Osteoblast (primary cell): ENCODE measurements around the gene UCP3. TPM values are rescaled to one million over a fixed set of nuclear protein-coding genes. Genes with fewer than 3 reads are reported as not detected.

Experiments used
- DNase-seq: peaks from one replicate; pipeline ENCODE4 v3.0.0; 2011; ENCODE audit warnings: low spot score, mixed read lengths; ENCODE audit not compliant: insufficient read length; ENCODE audit errors: missing footprints
- H2AFZ ChIP-seq: 2 replicates; pipeline ENCODE4 v1.6.0; 2011; ENCODE audit warnings: mild to moderate bottlenecking, low read length
- H3K27ac ChIP-seq: 2 replicates; pipeline ENCODE4 v1.5.1; 2011; ENCODE audit warnings: mild to moderate bottlenecking, low read depth, low read length, moderate library complexity
- H3K27me3 ChIP-seq: 2 replicates; pipeline ENCODE4 v1.6.0; 2012; ENCODE audit warnings: mild to moderate bottlenecking, control low read depth, inconsistent platforms, low read length, moderate library complexity; ENCODE audit not compliant: insufficient read depth
- H3K36me3 ChIP-seq: 2 replicates; pipeline ENCODE4 v1.5.1; 2011; ENCODE audit warnings: mild to moderate bottlenecking, low read length, control low read depth, moderate library complexity; ENCODE audit not compliant: insufficient read depth
- H3K4me1 ChIP-seq: 2 replicates; pipeline ENCODE4 v1.5.1; 2011; ENCODE audit warnings: mild to moderate bottlenecking, low read length, control low read depth, moderate library complexity; ENCODE audit not compliant: insufficient read depth
- H3K4me2 ChIP-seq: 2 replicates; pipeline ENCODE4 v1.6.0; 2011; ENCODE audit warnings: mild to moderate bottlenecking, low read length; ENCODE audit not compliant: insufficient read depth
- H3K4me3 ChIP-seq: fragments of 200-600 bp; sonication (generic); 3 replicates; pipeline ENCODE4 v1.5.1; 2012; ENCODE audit warnings: mild to moderate bottlenecking, low read length, inconsistent platforms; ENCODE audit not compliant: insufficient read depth
- H3K79me2 ChIP-seq: 2 replicates; pipeline ENCODE4 v1.6.0; 2012; ENCODE audit warnings: mild to moderate bottlenecking, low read length, control low read depth, inconsistent platforms; ENCODE audit not compliant: insufficient read depth
- H3K9me3 ChIP-seq: 2 replicates; pipeline ENCODE4 v1.5.1; 2011; ENCODE audit warnings: low read depth, low read length, control low read depth
- H4K20me1 ChIP-seq: 2 replicates; pipeline ENCODE4 v1.6.0; 2012; ENCODE audit warnings: mild to moderate bottlenecking, low read length, control low read depth; ENCODE audit not compliant: insufficient read depth
- CTCF ChIP-seq: IDR thresholded peaks from 2 replicates; pipeline ENCODE4 v1.5.1; 2011; ENCODE audit warnings: mild to moderate bottlenecking, low read depth, low read length, moderate library complexity; ENCODE audit errors: extremely low read depth
- total RNA-seq: library from RNA; depleted of rRNA; stranded (reverse); fragments of >200 nt; gene quantifications from 2 replicates; pipeline ENCODE4 v1.2.3, GENCODE V29; 2012

UCP3 gene
- total RNA-seq, 1 donor: under 0.01 TPM

DNA sequence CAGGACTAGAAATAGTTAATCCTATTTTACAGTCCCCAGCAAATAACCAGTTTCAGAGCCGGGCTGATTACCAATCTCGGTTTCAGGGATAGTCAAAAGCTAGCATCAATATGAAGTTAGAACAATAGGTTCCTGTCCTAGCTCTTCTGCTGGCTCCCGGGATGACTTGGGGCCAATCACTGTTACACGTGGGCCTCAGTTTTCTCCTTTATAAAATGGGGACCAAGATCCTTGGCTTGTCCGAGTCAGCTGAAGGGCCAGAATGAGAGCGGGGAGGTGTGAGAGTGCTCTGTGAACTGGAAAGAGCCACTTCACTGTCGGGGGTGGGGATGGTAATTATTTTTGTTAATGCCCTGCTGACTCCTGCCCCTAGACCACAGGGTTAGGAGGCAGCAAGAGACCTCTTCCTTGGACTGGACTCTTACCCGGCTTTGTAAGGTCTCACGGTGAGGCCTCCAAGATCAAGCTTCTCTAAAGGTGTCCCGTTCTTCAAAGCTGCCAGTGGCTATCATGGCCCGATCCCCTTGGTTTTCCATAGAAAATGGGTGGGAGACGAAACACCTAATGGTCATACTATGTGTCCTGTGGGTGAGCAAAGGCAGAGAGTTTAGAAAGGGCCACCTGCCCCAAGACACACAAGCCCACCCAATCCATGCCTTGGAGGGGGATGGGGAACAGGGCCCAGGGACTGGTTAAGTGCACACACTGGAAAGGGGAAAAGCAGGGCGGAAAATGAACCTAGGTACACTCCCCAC lies 27.7 kb downstream of the UCP3 start:
- no peak for TF ChIP-seq CTCF
- Histone ChIP-seq H3K9me3 (no peaks in the 10 kb centered on the region), H3K36me3 (no peaks in the 10 kb centered on the region), H3K27me3 (no peaks in the 10 kb centered on the region), H3K79me2 (no peaks in the 10 kb centered on the region), H3K4me2 (no peak overlapping the region), H2AFZ (no peak overlapping the region), H4K20me1 (no peaks in the 10 kb centered on the region), H3K4me1 (no peaks in the 10 kb centered on the region), H3K27ac (no peak overlapping the region), H3K4me3 (no peak overlapping the region)
- no peak for DNase-seq

DNA sequence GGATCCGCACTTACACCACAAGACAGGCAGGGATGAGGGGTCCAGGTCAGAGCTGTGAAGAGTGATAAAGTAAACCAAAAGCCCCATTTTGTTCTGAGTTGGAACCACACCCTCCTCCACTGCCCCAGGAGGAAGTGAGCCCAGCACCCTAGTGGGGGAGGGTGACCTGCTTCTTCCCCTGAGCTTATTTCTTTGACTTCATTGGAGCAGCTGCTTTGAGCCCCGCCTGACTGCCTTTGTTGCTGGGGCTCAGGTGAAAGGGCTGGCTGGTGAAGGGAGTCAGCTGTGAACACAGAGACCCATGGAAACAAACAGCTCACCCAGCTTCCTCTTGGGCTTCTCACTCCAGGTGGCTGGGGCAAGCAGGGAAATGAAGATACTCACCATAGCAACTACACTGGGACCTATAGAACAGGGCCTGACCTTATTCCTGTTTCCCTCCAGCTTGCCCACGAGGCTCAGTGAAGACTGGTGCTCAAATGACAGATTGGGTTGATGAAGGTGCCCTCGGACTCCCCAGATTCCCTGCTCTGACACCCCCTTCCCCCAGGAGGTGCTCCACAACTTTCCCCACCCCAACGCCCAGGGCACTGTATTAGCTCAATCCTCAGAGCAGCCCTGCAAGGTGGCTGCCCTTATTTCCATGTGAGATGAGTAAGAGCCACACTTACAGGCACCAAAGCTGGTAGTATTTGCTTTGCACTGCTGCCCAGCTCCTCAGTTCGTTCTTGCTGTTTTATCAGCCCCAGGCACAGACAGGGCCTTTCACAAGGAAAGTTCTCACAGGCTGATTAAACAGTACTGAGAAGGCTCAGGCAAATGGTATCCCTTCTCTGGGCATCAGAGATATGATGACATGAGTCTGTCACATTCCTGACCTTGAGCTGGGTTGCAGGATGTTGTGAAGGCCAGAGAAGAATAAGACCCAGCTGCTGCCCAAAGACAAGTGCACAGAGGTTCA lies 28.6 kb downstream of the UCP3 start:
- no peaks in the 10 kb centered on the region for H3K79me2 ChIP-seq
- H3K9me3 ChIP-seq: no peaks in the 10 kb centered on the region
- no peak overlapping the region for H3K4me2 ChIP-seq
- no peaks in the 10 kb centered on the region for H3K4me1 ChIP-seq
- H4K20me1 ChIP-seq: no peaks in the 10 kb centered on the region
- no peak overlapping the region for H3K27ac ChIP-seq
- no peak overlapping the region for H3K4me3 ChIP-seq
- peak; percentile 88 for DNase-seq
- no peaks in the 10 kb centered on the region for H3K27me3 ChIP-seq
- TF ChIP-seq CTCF: no peak
- H3K36me3 ChIP-seq: no peaks in the 10 kb centered on the region
- H2AFZ ChIP-seq: no peak overlapping the region

DNA sequence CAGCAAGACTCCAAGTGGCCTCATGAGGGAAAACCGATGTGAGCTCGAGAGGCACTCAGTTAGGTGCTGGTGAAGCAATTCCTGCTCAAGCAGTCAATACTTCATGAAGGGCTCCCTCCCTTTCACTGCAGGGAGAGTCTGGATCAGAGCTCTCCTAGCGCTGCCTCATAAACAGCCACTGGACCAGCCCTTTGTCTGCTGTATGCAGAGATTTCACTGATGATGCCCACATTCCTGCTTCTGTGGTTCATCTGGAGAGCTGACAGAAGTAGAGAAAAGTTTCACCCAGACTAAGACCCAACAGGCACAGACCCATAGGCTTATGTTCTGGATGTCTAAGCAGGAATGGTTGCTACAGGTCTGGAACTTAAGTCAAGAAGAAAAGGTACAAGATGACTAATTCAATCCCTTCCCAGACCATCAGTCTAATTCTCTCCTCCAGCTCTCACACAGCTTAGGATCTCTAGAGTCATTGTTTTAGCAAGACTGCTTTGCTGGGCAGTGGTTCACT lies 30.3 kb downstream of the UCP3 start:
- H3K36me3 ChIP-seq: no peaks in the 10 kb centered on the region
- H3K27ac ChIP-seq: no peak overlapping the region
- no peak overlapping the region for H3K4me2 ChIP-seq
- no peaks in the 10 kb centered on the region for H3K27me3 ChIP-seq
- H3K79me2 ChIP-seq: no peaks in the 10 kb centered on the region
- no peak overlapping the region for H3K4me3 ChIP-seq
- TF ChIP-seq CTCF: no peak
- no peaks in the 10 kb centered on the region for H4K20me1 ChIP-seq
- DNase-seq: peak; percentile 88
- no peaks in the 10 kb centered on the region for H3K4me1 ChIP-seq
- no peak overlapping the region for H2AFZ ChIP-seq
- H3K9me3 ChIP-seq: no peaks in the 10 kb centered on the region
